T-helper 17 cell (primary cell): Measurements from ENCODE around the gene RAD51B. TPM values are rescaled to one million over a fixed set of nuclear protein-coding genes. Genes with fewer than 3 reads are reported as not detected.

Experiments
- ATAC-seq: fragments of 150-1000 bp; cut with Tn5 transposase; 2 replicates; pipeline ENCODE4 v1.10.0; 2021; ENCODE audit warnings: mild to moderate bottlenecking, moderate library complexity
- DNase-seq, 3 donors: peaks; one replicate each; pipeline versions ENCODE4 v3.0.0 to v3.0.0-alpha.2; 2020 to 2021
- H3K9me3 ChIP-seq: one replicate; pipeline ENCODE4 v1.7.0; 2013; ENCODE audit warnings: low read length, mild to moderate bottlenecking; ENCODE audit not compliant: control insufficient read depth, poor library complexity, severe bottlenecking
- H3K27ac Mint-ChIP-seq: one replicate; pipeline ENCODE4 v1.8.0; 2022; ENCODE audit warnings: mild to moderate bottlenecking, moderate library complexity, mixed read lengths
- H3K27me3 Mint-ChIP-seq: one replicate; pipeline ENCODE4 v1.8.0; 2022; ENCODE audit warnings: mixed read lengths
- H3K36me3 Mint-ChIP-seq: one replicate; pipeline ENCODE4 v1.8.0; 2022; ENCODE audit warnings: low read depth, mixed read lengths
- H3K4me1 Mint-ChIP-seq: one replicate; pipeline ENCODE4 v1.8.0; 2022; ENCODE audit warnings: mild to moderate bottlenecking, mixed read lengths
- H3K4me3 Mint-ChIP-seq: one replicate; pipeline ENCODE4 v1.8.0; 2022; ENCODE audit warnings: mild to moderate bottlenecking, moderate library complexity, mixed read lengths
- total RNA-seq, 4 donors: library from RNA in 2 of 4; stranded (reverse) in 2 of 4; gene quantifications; one replicate each; pipeline ENCODE4 v1.2.3 and lab custom pipeline; 2022 to 2026

RAD51B gene
- total RNA-seq, 2 donors from 2014 or later: 17.0 to 20.7 TPM

DNA sequence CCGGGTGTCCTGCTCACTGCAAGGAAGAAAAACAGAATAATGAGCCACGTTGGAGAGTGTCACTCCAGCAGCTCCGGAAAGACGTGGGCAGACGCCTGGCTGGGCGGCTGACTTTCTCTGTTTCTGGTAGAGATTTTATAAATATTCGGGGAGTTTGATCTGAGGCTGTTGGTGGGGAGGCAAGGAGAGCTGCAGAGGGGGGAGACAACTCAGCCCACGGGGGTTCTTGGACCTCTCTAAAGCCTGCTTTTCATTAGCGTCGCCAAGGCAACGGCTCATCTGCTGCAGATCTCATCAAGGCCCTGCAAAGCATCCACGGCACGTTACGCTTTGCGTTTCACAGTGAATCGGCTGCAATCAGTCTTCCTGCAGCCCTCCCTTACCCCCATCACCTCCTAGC is 766.1 kb downstream of the RAD51B start:
- no peaks in the 10 kb centered on the region for H3K36me3 Mint-ChIP-seq
- no peaks in the 10 kb centered on the region for H3K27me3 Mint-ChIP-seq
- ATAC-seq: no peak
- DNase-seq: no peak
- H3K4me1 Mint-ChIP-seq: peaks cover 4% of the 10 kb centered on the region
- no peak overlapping the region for H3K4me3 Mint-ChIP-seq
- H3K27ac Mint-ChIP-seq: no peak overlapping the region
- no peaks in the 10 kb centered on the region for H3K9me3 ChIP-seq

DNA sequence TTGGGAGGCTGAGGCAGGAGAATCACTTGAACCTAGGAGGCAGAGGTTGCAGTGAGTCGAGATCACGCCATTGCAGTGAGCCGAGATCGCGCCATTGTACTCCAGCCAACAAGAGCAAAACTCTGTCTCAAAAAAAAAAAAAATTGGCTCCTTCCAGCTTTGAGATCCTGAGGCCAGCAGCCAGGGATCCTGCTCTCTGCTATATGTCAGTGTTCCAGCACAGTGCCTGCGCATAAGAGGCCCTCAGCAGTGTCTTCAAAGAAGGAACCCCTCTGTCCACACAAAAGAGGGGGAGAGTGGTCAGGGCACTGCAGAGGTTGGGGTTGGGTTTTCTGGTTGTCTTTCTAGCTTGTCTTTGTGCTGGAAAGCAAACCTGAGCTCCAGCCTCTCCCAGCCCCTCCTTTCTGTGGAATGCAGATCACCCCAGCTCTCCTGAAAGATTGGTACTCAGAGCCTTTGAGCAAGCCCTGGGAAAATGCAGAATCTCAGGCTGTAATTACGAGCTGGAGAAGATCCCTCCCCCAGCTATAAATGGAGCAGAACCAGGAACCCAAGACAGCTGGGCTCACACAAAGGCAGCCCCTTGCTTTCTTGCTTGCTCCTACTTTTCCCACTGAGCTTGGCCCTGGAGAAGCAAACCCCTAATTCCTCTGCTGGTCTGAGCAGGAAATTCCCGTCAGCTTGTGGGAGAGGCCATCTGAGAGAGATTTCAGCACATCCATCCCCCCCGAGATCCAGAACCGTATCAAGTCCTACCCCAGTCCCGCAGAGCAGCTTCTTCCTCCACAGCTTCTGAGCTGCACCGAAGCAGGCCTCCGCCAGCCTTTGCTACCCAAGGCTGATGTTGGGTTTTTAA is 767.5 kb downstream of the RAD51B start:
- no peak overlapping the region for H3K27ac Mint-ChIP-seq
- no peaks in the 10 kb centered on the region for H3K9me3 ChIP-seq
- H3K27me3 Mint-ChIP-seq: no peaks in the 10 kb centered on the region
- H3K4me1 Mint-ChIP-seq: peaks cover 4% of the 10 kb centered on the region
- H3K36me3 Mint-ChIP-seq: no peaks in the 10 kb centered on the region
- no peak for DNase-seq
- ATAC-seq: no peak
- H3K4me3 Mint-ChIP-seq: no peak overlapping the region

GRCh38 chr14:68587931-68588330 is 768.4 kb downstream of the RAD51B start:
- no peak overlapping the region for H3K4me3 Mint-ChIP-seq
- ATAC-seq (no peak), DNase-seq (no peak)
- H3K4me1 Mint-ChIP-seq: peaks cover 4% of the 10 kb centered on the region
- no peak overlapping the region for H3K27ac Mint-ChIP-seq
- no peaks in the 10 kb centered on the region for H3K27me3 Mint-ChIP-seq
- no peaks in the 10 kb centered on the region for H3K36me3 Mint-ChIP-seq
- no peaks in the 10 kb centered on the region for H3K9me3 ChIP-seq

DNA sequence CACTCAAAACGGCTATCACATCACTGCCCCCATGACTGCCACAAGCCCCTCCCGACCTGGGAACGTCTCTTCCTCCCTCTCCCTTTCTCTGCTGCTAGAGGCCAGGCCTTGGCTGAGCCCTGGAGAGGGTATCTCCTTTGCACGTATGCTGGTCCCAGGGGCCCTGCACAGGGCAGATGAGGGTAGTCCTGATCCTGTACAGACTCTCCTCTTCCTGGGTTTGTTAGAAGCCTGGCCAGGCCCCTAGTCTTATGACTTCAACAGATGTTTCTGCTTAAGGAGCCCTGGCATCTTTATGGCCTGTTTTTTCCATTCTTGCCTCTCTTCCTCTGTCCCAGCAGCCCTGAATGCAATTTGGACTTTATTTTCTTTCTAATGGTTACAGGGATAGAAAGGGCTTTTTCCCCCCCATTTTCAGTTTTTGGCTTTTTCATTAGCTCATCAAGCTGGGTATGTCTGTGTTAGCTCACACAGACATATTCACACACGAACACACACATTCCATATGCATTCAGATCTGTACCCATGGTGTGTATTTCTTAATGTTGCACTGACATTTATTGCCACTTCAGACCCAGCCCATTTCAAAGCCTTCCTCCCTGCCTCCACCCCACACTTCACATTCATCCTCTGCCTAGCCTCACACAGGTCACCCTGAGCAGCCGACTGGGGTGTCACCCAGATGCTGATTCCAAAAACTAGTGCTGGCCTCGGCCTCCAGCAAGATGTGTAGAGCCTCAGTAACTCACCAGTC is 770.0 kb downstream of the RAD51B start:
- no peak overlapping the region for H3K27ac Mint-ChIP-seq
- DNase-seq (no peak), ATAC-seq (no peak)
- H3K27me3 Mint-ChIP-seq: no peaks in the 10 kb centered on the region
- no peaks in the 10 kb centered on the region for H3K9me3 ChIP-seq
- peaks cover 12% of the 10 kb centered on the region for H3K4me1 Mint-ChIP-seq
- no peak overlapping the region for H3K4me3 Mint-ChIP-seq
- no peaks in the 10 kb centered on the region for H3K36me3 Mint-ChIP-seq

- H3K4me3 Mint-ChIP-seq: no peak overlapping the region
- no peaks in the 10 kb centered on the region for H3K36me3 Mint-ChIP-seq
- H3K4me1 Mint-ChIP-seq: peaks cover 12% of the 10 kb centered on the region
- no peak overlapping the region for H3K27ac Mint-ChIP-seq
- no peaks in the 10 kb centered on the region for H3K9me3 ChIP-seq
- H3K27me3 Mint-ChIP-seq: no peaks in the 10 kb centered on the region
- ATAC-seq (no peak), DNase-seq (no peak)
Observed at GRCh38 chr14:68590201-68590522, 770.6 kb downstream of the RAD51B start.

- Mint-ChIP-seq H3K27ac (no peak overlapping the region), H3K36me3 (no peaks in the 10 kb centered on the region), H3K4me1 (peaks cover 12% of the 10 kb centered on the region), H3K4me3 (no peak overlapping the region), H3K27me3 (no peaks in the 10 kb centered on the region)
- DNase-seq (no peak), ATAC-seq (no peak)
- no peaks in the 10 kb centered on the region for H3K9me3 ChIP-seq
Observed at GRCh38 chr14:68591786-68592185, 772.2 kb downstream of the RAD51B start.

DNA sequence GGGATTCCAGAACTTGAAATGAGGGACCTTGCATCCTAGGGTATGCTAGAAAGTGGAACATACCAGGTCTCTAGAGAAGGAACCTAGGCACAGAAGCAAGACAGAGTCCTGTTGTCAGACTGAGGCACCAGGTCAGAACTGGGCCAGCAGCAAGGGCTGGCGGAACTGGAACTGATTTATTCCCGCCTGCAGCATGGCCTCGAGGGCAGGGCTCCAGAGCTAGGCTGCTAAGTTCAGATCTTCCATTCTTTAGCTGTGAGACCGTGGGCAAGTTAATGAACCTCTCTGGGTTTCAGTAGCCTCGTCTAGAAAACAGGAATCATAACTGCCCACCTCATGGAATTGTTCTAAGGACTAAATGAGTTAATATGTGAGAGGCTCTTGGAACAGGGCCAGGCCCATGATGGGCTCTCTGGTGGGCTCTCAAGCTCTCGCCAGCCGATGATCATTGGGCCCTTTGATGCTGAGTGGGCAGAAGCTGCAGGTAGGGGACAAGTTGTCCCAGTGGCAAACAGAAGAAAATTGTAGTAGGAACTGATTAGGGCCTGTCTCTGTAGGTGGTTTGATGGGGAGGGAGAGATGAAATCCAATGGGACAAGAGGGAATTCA is 773.5 kb downstream of the RAD51B start:
- DNase-seq: no peak
- Mint-ChIP-seq H3K27ac (peak overlapping the region; percentile 19), H3K4me3 (no peak overlapping the region), H3K27me3 (no peaks in the 10 kb centered on the region), H3K36me3 (no peaks in the 10 kb centered on the region), H3K4me1 (peaks cover 12% of the 10 kb centered on the region)
- no peaks in the 10 kb centered on the region for H3K9me3 ChIP-seq
- ATAC-seq: no peak

GRCh38 chr14:68593806-68594536 is 774.4 kb downstream of the RAD51B start:
- H3K9me3 ChIP-seq: no peaks in the 10 kb centered on the region
- H3K36me3 Mint-ChIP-seq: no peaks in the 10 kb centered on the region
- no peaks in the 10 kb centered on the region for H3K27me3 Mint-ChIP-seq
- no peak overlapping the region for H3K4me3 Mint-ChIP-seq
- H3K27ac Mint-ChIP-seq: peak overlapping the region; percentile 83
- peaks cover 12% of the 10 kb centered on the region for H3K4me1 Mint-ChIP-seq
- DNase-seq (no peak), ATAC-seq (no peak)

DNA sequence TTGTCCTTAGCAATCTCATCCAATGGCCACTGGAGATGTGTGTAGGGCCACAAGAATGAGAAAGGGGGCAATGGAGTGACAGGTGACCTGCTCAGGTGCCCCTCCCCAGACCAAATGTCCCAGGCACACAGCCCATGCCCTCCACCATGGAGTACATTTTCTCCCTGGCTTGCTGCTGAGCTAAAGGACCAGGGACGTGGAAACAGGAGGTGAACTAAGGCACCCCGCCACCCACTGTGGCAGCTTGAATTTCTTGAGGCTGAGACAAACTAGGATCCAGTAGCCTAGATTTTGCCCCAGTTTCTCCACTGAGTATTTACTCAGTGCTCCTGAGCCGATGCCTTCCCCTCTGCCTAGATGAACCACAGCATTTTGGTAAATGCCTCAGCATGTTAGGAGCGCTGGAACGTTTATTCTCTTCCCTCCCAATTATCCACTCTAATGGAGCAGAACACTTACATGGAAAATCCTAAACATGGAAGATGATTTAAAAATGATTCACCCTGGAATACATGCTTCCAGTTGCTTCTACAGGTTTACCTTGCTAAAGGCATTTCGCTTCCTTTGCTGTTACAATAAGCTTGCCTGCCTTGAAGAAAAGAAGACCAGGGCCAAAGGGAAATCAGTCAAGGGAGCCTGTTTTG is 775.3 kb downstream of the RAD51B start:
- H3K4me1 Mint-ChIP-seq: peaks cover 12% of the 10 kb centered on the region
- ATAC-seq (no peak), DNase-seq (no peak)
- no peak overlapping the region for H3K4me3 Mint-ChIP-seq
- no peaks in the 10 kb centered on the region for H3K36me3 Mint-ChIP-seq
- no peaks in the 10 kb centered on the region for H3K9me3 ChIP-seq
- H3K27me3 Mint-ChIP-seq: no peaks in the 10 kb centered on the region
- H3K27ac Mint-ChIP-seq: peak overlapping the region; percentile 83

DNA sequence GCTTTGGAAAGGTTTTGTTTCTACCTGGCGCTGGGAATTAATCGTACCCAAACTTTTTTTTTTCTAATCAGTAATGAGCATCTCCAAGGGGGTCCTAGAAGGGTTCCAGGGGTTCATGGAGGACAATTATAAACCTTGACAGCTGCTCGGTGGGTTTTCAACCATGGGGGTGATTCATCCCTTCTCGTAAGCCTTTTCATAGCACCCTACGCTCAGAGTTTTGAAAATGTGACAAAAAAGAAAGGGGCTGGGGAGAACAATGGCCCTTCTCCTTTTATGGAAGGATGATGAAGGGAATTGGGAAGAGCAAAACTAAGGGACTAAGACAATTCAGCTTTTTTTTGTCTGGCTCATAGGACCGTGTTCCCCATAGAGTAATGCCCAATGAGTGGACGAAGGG is 776.6 kb downstream of the RAD51B start:
- Mint-ChIP-seq H3K36me3 (no peaks in the 10 kb centered on the region), H3K27ac (no peak overlapping the region), H3K27me3 (no peaks in the 10 kb centered on the region), H3K4me3 (no peak overlapping the region), H3K4me1 (peaks cover 12% of the 10 kb centered on the region)
- ATAC-seq: no peak
- H3K9me3 ChIP-seq: no peaks in the 10 kb centered on the region
- DNase-seq: no peak

DNA sequence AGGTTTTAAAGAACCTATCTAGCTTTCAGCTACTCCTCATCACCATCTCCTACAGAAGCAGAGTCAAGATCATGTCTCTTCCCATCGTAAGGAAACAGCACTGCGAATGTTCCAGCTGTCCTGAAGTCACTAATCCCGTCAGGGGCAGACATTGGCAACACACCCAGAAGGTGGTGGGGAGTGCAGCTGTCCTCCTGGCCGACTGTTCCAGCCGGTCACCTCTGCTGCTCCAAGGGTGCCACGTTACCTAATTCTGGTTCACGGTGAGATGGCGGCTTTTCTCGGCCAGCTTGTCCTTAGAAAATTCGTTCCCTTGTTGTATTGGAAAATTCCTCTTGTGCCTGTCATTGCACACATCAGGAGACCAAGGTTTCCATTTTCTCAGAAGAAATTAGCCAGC is 777.1 kb downstream of the RAD51B start:
- Mint-ChIP-seq H3K27ac (no peak overlapping the region), H3K27me3 (no peaks in the 10 kb centered on the region), H3K4me3 (no peak overlapping the region), H3K4me1 (peaks cover 12% of the 10 kb centered on the region), H3K36me3 (no peaks in the 10 kb centered on the region)
- DNase-seq: no peak
- ATAC-seq: no peak
- no peaks in the 10 kb centered on the region for H3K9me3 ChIP-seq

- H3K4me3 Mint-ChIP-seq: no peak overlapping the region
- no peak overlapping the region for H3K27ac Mint-ChIP-seq
- H3K27me3 Mint-ChIP-seq: no peaks in the 10 kb centered on the region
- H3K4me1 Mint-ChIP-seq: peaks cover 10% of the 10 kb centered on the region
- H3K36me3 Mint-ChIP-seq: no peaks in the 10 kb centered on the region
- ATAC-seq: no peak
- DNase-seq: no peak
- no peaks in the 10 kb centered on the region for H3K9me3 ChIP-seq
Observed at GRCh38 chr14:68598089-68598488, 778.5 kb downstream of the RAD51B start.
